ENCODE measurements around the gene MDFIC. TPM values are rescaled to one million over a fixed set of nuclear protein-coding genes. Genes with fewer than 3 reads are reported as not detected.

MDFIC gene
- total RNA-seq, 1 donor from 2014 or later, result 7.1 TPM

- no peaks in the 10 kb centered on the region for H3K79me2 ChIP-seq (ENCODE audit: low read depth)
- H3K27ac ChIP-seq, result no peak overlapping the region
- Mint-ChIP-seq H3K27me3 (ENCODE audit: insufficient read depth, low read depth) (peaks cover 5% of the 10 kb centered on the region), H3K9me3 (no peaks in the 10 kb centered on the region), H3K36me3 (peaks cover 2% of the 10 kb centered on the region), H3K27ac (peak overlapping the region; percentile 84), H3K4me3 (peak overlapping the region; percentile 85), H3K4me1 (peaks cover 9% of the 10 kb centered on the region)
- TF ChIP-seq EZH2 (IDR thresholded peaks at IDR 0.05), result no peak
- no peak for TF ChIP-seq CTCF (IDR thresholded peaks at IDR 0.05)
- TF ChIP-seq EZH2phosphoT487 (IDR thresholded peaks at IDR 0.05), result no peak
- H3K4me1 ChIP-seq, result peaks cover 13% of the 10 kb centered on the region
- peaks cover 41% of the 10 kb centered on the region for H3K27me3 ChIP-seq
- peak; percentile 39 for DNase-seq (ENCODE audit: low spot score)
- H3K9me3 ChIP-seq (ENCODE audit: low read depth), result no peaks in the 10 kb centered on the region
- peak overlapping the region; percentile 95 for H2AFZ ChIP-seq (replicated peaks)
- no peak overlapping the region for H3K9ac ChIP-seq
- H3K4me2 ChIP-seq, result peak overlapping the region; percentile 82
- H3K36me3 ChIP-seq, result no peaks in the 10 kb centered on the region
- peaks cover 16% of the 10 kb centered on the region for H3F3A ChIP-seq (ENCODE audit: low read depth)
- no peaks in the 10 kb centered on the region for H4K20me1 ChIP-seq (ENCODE audit: low read depth)
- H3K4me3 ChIP-seq, result peak overlapping the region; percentile 75
Observed at GRCh38 chr7:114921631-114922025, 266 bp upstream of the MDFIC start.

- H3K27ac Mint-ChIP-seq, result peak overlapping the region; percentile 95
- H3K27ac ChIP-seq, result no peak overlapping the region
Observed at GRCh38 chr7:114922652-114923402, 933 bp downstream of the MDFIC start.

GRCh38 chr7:114923403-114923713, 1.5 kb downstream of the MDFIC start:
- TF ChIP-seq CTCF (IDR thresholded peaks at IDR 0.05) (no peak), EZH2phosphoT487 (IDR thresholded peaks at IDR 0.05) (no peak), EZH2 (IDR thresholded peaks at IDR 0.05) (no peak)
- Histone ChIP-seq H3K9ac (no peak overlapping the region), H3K9me3 (ENCODE audit: low read depth) (no peaks in the 10 kb centered on the region), H2AFZ (replicated peaks) (peak overlapping the region; percentile 95), H3F3A (ENCODE audit: low read depth) (peaks cover 16% of the 10 kb centered on the region), H4K20me1 (ENCODE audit: low read depth) (no peaks in the 10 kb centered on the region), H3K4me1 (peaks cover 9% of the 10 kb centered on the region), H3K27me3 (peaks cover 41% of the 10 kb centered on the region), H3K79me2 (ENCODE audit: low read depth) (no peaks in the 10 kb centered on the region), H3K27ac (no peak overlapping the region), H3K4me3 (peak overlapping the region; percentile 75), H3K36me3 (no peaks in the 10 kb centered on the region), H3K4me2 (peak overlapping the region; percentile 82)
- DNase-seq (ENCODE audit: low spot score), result no peak
- Mint-ChIP-seq H3K27me3 (ENCODE audit: insufficient read depth, low read depth) (peaks cover 3% of the 10 kb centered on the region), H3K36me3 (peaks cover 2% of the 10 kb centered on the region), H3K4me3 (peak overlapping the region; percentile 90), H3K4me1 (peaks cover 9% of the 10 kb centered on the region), H3K9me3 (no peaks in the 10 kb centered on the region), H3K27ac (peak overlapping the region; percentile 95)

More at GRCh38 chr7:114922652-114923402, 933 bp downstream of the MDFIC start:
- Mint-ChIP-seq H3K27me3 (ENCODE audit: insufficient read depth, low read depth) (peaks cover 5% of the 10 kb centered on the region), H3K4me3 (peak overlapping the region; percentile 90), H3K9me3 (no peaks in the 10 kb centered on the region), H3K4me1 (peaks cover 9% of the 10 kb centered on the region), H3K36me3 (peaks cover 2% of the 10 kb centered on the region)
- Histone ChIP-seq H4K20me1 (ENCODE audit: low read depth) (no peaks in the 10 kb centered on the region), H3K4me2 (peak overlapping the region; percentile 82), H3K4me1 (peaks cover 9% of the 10 kb centered on the region), H3K36me3 (no peaks in the 10 kb centered on the region), H3F3A (ENCODE audit: low read depth) (peaks cover 16% of the 10 kb centered on the region), H3K79me2 (ENCODE audit: low read depth) (no peaks in the 10 kb centered on the region), H2AFZ (replicated peaks) (peak overlapping the region; percentile 95), H3K9ac (no peak overlapping the region), H3K27me3 (peaks cover 41% of the 10 kb centered on the region), H3K4me3 (peak overlapping the region; percentile 75), H3K9me3 (ENCODE audit: low read depth) (no peaks in the 10 kb centered on the region)
- TF ChIP-seq EZH2 (IDR thresholded peaks at IDR 0.05) (no peak), CTCF (IDR thresholded peaks at IDR 0.05) (no peak), EZH2phosphoT487 (IDR thresholded peaks at IDR 0.05) (no peak)
- DNase-seq (ENCODE audit: low spot score), result peak; percentile 45
